Endothelial cell of umbilical vein (primary cell): ENCODE results near the gene CSRP2. TPM values are rescaled to one million over a fixed set of nuclear protein-coding genes. Genes with fewer than 3 reads are reported as not detected.

Experiments used
- BruUV-seq: library from RNA; stranded (reverse); fragments of 400-500 nt; replicated peaks from 2 replicates; lab custom pipeline; 2021; lab: Mats Ljungman, UMichigan
- CTCF ChIA-PET: fragments of 300-600, 350-600 bp; sonication (Branson Sonifier 250); formaldehyde crosslinking; loops from one replicate; lab custom pipeline; 2021; ENCODE audit warnings: antibody characterized with exemption, inconsistent platforms; lab: Charles Lee
- POLR2A ChIA-PET: fragments of 300-600, 350-600 bp; sonication (Branson Sonifier 250); formaldehyde crosslinking; loops from one replicate; lab custom pipeline; 2021; ENCODE audit warnings: antibody characterized with exemption, inconsistent platforms; lab: Charles Lee
- DNase-seq: peaks from one replicate; pipeline ENCODE4 v3.0.0-alpha.2; 2011; ENCODE audit warnings: low read depth, low spot score
- FAIRE-seq: peaks from 2 replicates; lab custom pipeline; 2011; peaks lifted over from hg19 to GRCh38; lab: Jason Lieb, UNC
- H2AFZ ChIP-seq: 2 replicates; pipeline ENCODE4 v1.6.0; 2012; ENCODE audit warnings: low read depth, low read length, control low read depth, inconsistent platforms
- H3K27ac ChIP-seq: 2 replicates; pipeline ENCODE4 v1.5.1; 2011; ENCODE audit warnings: low read depth, mild to moderate bottlenecking, control low read depth, low read length, moderate library complexity; ENCODE audit not compliant: insufficient read depth
- H3K27me3 ChIP-seq, 2 experiments: 2 replicates each; pipeline versions ENCODE4 v1.6.0 to v1.6.1; 2011; ENCODE audit warnings: low read length in 2 of 2, mixed read lengths in 1 of 2; ENCODE audit not compliant: control insufficient read depth in 2 of 2, insufficient read depth in 2 of 2
- H3K36me3 ChIP-seq, 2 experiments: 2 replicates in 1 of 2; 3 replicates in 1 of 2; pipeline ENCODE4 v1.5.1; 2011; ENCODE audit warnings: low read length in 2 of 2, mild to moderate bottlenecking in 1 of 2, moderate library complexity in 1 of 2; ENCODE audit not compliant: control insufficient read depth in 2 of 2, insufficient read depth in 2 of 2; ENCODE audit errors: extremely low read depth in 1 of 2
- H3K4me1 ChIP-seq: 3 replicates; pipeline ENCODE4 v1.5.1; 2011; ENCODE audit warnings: mild to moderate bottlenecking, low read length; ENCODE audit not compliant: control insufficient read depth, insufficient read depth; ENCODE audit errors: extremely low read depth
- H3K4me2 ChIP-seq: 2 replicates; pipeline ENCODE4 v1.6.1; 2011; ENCODE audit warnings: low read length, control low read depth, mixed read lengths; ENCODE audit not compliant: insufficient read depth
- H3K4me3 ChIP-seq, 3 experiments: fragments of 200-600 bp in 1 of 3; sonication (generic), shearing (Covaris generic) in 1 of 3; replicated peaks in 1 of 3; 2 replicates each; pipeline ENCODE4 v1.5.1; 2011 to 2016; ENCODE audit warnings: control low read depth in 3 of 3, low read length in 3 of 3, mild to moderate bottlenecking in 2 of 3, inconsistent platforms in 1 of 3, low read depth in 1 of 3, moderate library complexity in 1 of 3; ENCODE audit not compliant: insufficient read depth in 1 of 3
- H3K79me2 ChIP-seq: 2 replicates; pipeline ENCODE4 v1.6.0; 2012; ENCODE audit warnings: low read length, inconsistent platforms; ENCODE audit not compliant: control insufficient read depth, insufficient read depth
- H3K9ac ChIP-seq: replicated peaks from 2 replicates; pipeline ENCODE3; 2011; ENCODE audit warnings: low read length, control low read depth; ENCODE audit not compliant: insufficient read depth; ENCODE audit errors: extremely low read depth
- H3K9me1 ChIP-seq: replicated peaks from 3 replicates; pipeline ENCODE4 v1.6.0; 2011; ENCODE audit warnings: mild to moderate bottlenecking, low read length; ENCODE audit not compliant: control insufficient read depth, insufficient read depth; ENCODE audit errors: extremely low read depth
- H3K9me3 ChIP-seq: replicated peaks from 2 replicates; pipeline ENCODE4 v1.5.1; 2012; ENCODE audit warnings: low read length, inconsistent platforms; ENCODE audit not compliant: control insufficient read depth, insufficient read depth
- H4K20me1 ChIP-seq: replicated peaks from 2 replicates; pipeline ENCODE3; 2011; ENCODE audit warnings: mild to moderate bottlenecking, low read length; ENCODE audit not compliant: control insufficient read depth, insufficient read depth; ENCODE audit errors: extremely low read depth
- EZH2 ChIP-seq: IDR thresholded peaks from 2 replicates; pipeline ENCODE4 v1.6.1; 2012; ENCODE audit warnings: borderline replicate concordance, low read depth, mild to moderate bottlenecking, moderate library complexity, low read length, inconsistent platforms; ENCODE audit not compliant: severe bottlenecking
- FOS ChIP-seq: IDR thresholded peaks from 2 replicates; pipeline ENCODE4 v1.6.1; 2011; ENCODE audit warnings: mild to moderate bottlenecking, low read length, moderate library complexity, borderline replicate concordance; ENCODE audit not compliant: insufficient read depth
- GATA2 ChIP-seq: IDR thresholded peaks from 2 replicates; pipeline ENCODE4 v1.7.0; 2011; ENCODE audit warnings: low read depth, mild to moderate bottlenecking, moderate library complexity, mixed read lengths, low read length; ENCODE audit not compliant: insufficient read length, insufficient read depth
- JUN ChIP-seq: IDR thresholded peaks from 2 replicates; pipeline ENCODE4 v1.6.1; 2011; ENCODE audit warnings: borderline replicate concordance, low read depth; ENCODE audit not compliant: insufficient read length, insufficient read depth
- MAX ChIP-seq: IDR thresholded peaks from 2 replicates; pipeline ENCODE4 v1.6.1; 2011; ENCODE audit not compliant: insufficient read depth, insufficient read length
- MYC ChIP-seq: IDR thresholded peaks from one replicate; pipeline ENCODE4 v1.6.1; 2011; ENCODE audit warnings: mild to moderate bottlenecking, low read depth, low read length
- POLR2A ChIP-seq: IDR thresholded peaks from 2 replicates; pipeline ENCODE4 v1.6.1; 2012; ENCODE audit warnings: low read depth, mild to moderate bottlenecking, control low read depth, low read length
- POLR2AphosphoS5 ChIP-seq: IDR thresholded peaks from 2 replicates; pipeline ENCODE4 v1.6.1; 2012; ENCODE audit warnings: low read depth, mild to moderate bottlenecking, control low read depth, low read length, moderate library complexity; ENCODE audit not compliant: insufficient read depth
- dilution Hi-C: fragments of 300-500 bp; cut with MboI; formaldehyde crosslinking; loops from one replicate; pipeline ENCODE4 v1.15.0; 2019; ENCODE audit warnings: low sequenced_read_pairs; ENCODE audit not compliant: extremely low pct_ligation_motif_present
- intact Hi-C: fragments of 100-400 bp; cut with micrococcal nuclease; formaldehyde crosslinking; loops from one replicate; pipeline ENCODE4 v1.10.0; 2022
- polyA plus RNA-seq, 4 experiments: library from polyadenylated mRNA; depleted of rRNA in 3 of 4; stranded (reverse) in 3 of 4; unstranded in 1 of 4; fragments of >200 nt; gene quantifications; 2 replicates each; pipeline versions ENCODE4 v1.2.1 to v1.2.3, GENCODE V29; 2011 to 2012; ENCODE audit warnings: missing spikeins in 1 of 4
- total RNA-seq: library from RNA; stranded (reverse); gene quantifications from 2 replicates; pipeline ENCODE4 v1.2.3, GENCODE V29; 2021
- TF ChIP-seq, protein P1 (sequence below), 2 donors: IDR thresholded peaks; 1 replicate in 1 of 2; 2 replicates in 1 of 2; pipeline ENCODE4 v1.5.1; 2011; ENCODE audit warnings: low read length in 2 of 2, mild to moderate bottlenecking in 2 of 2, moderate library complexity in 2 of 2, control low read depth in 1 of 2, inconsistent platforms in 1 of 2, low read depth in 1 of 2; ENCODE audit not compliant: insufficient read depth in 1 of 2; ENCODE audit errors: extremely low read depth in 1 of 2

The CSRP2 gene
- total and polyA plus RNA-seq, 2 donors (not counting 3 experiments of a cell fraction or from before 2014, with no cell fraction given) = 8.8 to 13.4 TPM

- Histone ChIP-seq H2AFZ (no peak overlapping the region), H3K4me3 (no peak overlapping the region), H3K4me2 (no peak overlapping the region), H3K27ac (no peak overlapping the region), H4K20me1 (no peaks in the 10 kb centered on the region), H3K79me2 (no peaks in the 10 kb centered on the region), H3K9ac (no peak overlapping the region), H3K9me3 (no peaks in the 10 kb centered on the region), H3K4me1 (peaks cover 7% of the 10 kb centered on the region), H3K27me3 (no peaks in the 10 kb centered on the region), H3K36me3 (no peaks in the 10 kb centered on the region), H3K9me1 (no peaks in the 10 kb centered on the region)
- ChIA-PET CTCF (no interaction called here), POLR2A (no interaction called here)
- BruUV-seq = no TSS peak
- intact Hi-C loops (no loop called here), dilution Hi-C loops (no loop called here)
- TF ChIP-seq JUN = no peak
- no peak for TF ChIP-seq POLR2A
- TF ChIP-seq POLR2AphosphoS5 = no peak
- no peak for TF ChIP-seq MAX
- no peak for TF ChIP-seq MYC
- TF ChIP-seq, protein P1, sequence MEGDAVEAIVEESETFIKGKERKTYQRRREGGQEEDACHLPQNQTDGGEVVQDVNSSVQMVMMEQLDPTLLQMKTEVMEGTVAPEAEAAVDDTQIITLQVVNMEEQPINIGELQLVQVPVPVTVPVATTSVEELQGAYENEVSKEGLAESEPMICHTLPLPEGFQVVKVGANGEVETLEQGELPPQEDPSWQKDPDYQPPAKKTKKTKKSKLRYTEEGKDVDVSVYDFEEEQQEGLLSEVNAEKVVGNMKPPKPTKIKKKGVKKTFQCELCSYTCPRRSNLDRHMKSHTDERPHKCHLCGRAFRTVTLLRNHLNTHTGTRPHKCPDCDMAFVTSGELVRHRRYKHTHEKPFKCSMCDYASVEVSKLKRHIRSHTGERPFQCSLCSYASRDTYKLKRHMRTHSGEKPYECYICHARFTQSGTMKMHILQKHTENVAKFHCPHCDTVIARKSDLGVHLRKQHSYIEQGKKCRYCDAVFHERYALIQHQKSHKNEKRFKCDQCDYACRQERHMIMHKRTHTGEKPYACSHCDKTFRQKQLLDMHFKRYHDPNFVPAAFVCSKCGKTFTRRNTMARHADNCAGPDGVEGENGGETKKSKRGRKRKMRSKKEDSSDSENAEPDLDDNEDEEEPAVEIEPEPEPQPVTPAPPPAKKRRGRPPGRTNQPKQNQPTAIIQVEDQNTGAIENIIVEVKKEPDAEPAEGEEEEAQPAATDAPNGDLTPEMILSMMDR (IDR thresholded peaks at IDR 0.05; ENCODE audit: extremely low read depth in 1 of 2, insufficient read depth in 1 of 2, low read depth in 1 of 2, low read length in 2 of 2) = no peak
- no peak for TF ChIP-seq FOS
- TF ChIP-seq GATA2 = no peak
- no peak for TF ChIP-seq EZH2
- FAIRE-seq = no peak
- DNase-seq = no peak
Observed at GRCh38 chr12:76883811-76884210, 5.0 kb upstream of the CSRP2 start.
